K562 (cell line): Measurements from ENCODE around the gene CENPT. TPM values are rescaled to one million over a fixed set of nuclear protein-coding genes. Genes with fewer than 3 reads are reported as not detected.

ENCODE experiments used
- ATAC-seq: fragments of 200-7000 bp; cut with Tn5 transposase; 3 replicates; pipeline ENCODE4 v1.9.1; 2020; ENCODE audit warnings: moderate library complexity
- BruUV-seq: library from RNA; stranded (reverse); fragments of 400-500 nt; replicated peaks from 2 replicates; lab custom pipeline; 2021; lab: Mats Ljungman, UMichigan
- CTCF ChIA-PET: fragments of 300-600 bp; formaldehyde crosslinking; extraction: SDS; loops from one replicate; lab custom pipeline; 2021; ENCODE audit warnings: low intra/inter-chr PET ratio; lab: Yijun Ruan, JAX
- POLR2A ChIA-PET: fragments of 300-600, 350-650 bp; sonication (Branson Sonifier 250); formaldehyde crosslinking; extraction: SDS; loops from one replicate; lab custom pipeline; 2021; ENCODE audit warnings: antibody characterized with exemption, inconsistent platforms; lab: Yijun Ruan, JAX
- DNase-seq, 4 experiments: peaks; one replicate each; pipeline versions ENCODE4 v3.0.0 to v3.0.0-alpha.2; 2011 to 2018; ENCODE audit warnings: low spot score in 3 of 4, mixed read lengths in 3 of 4; ENCODE audit errors: extremely low read depth in 1 of 4
- FAIRE-seq: peaks from 2 replicates; lab custom pipeline; 2011; peaks lifted over from hg19 to GRCh38; lab: Jason Lieb, UNC
- H2AFZ ChIP-seq: 2 replicates; pipeline ENCODE4 v1.6.0; 2011; ENCODE audit warnings: low read depth, low read length, control low read depth, inconsistent platforms
- H3K27ac ChIP-seq: fragments of 200-600 bp; 3 replicates; pipeline ENCODE4 v1.8.0; 2011; ENCODE audit warnings: low read depth, mild to moderate bottlenecking, control low read depth, inconsistent platforms, low read length, moderate library complexity, mixed read lengths; ENCODE audit errors: extremely low read depth
- H3K27me3 ChIP-seq, 2 experiments: fragments of 300-600 bp in 1 of 2; 2 replicates in 1 of 2; 3 replicates in 1 of 2; pipeline versions ENCODE4 v1.6.0 to v1.8.0; 2011; ENCODE audit warnings: inconsistent platforms in 2 of 2, low read length in 2 of 2, mild to moderate bottlenecking in 1 of 2, mixed read lengths in 1 of 2, moderate library complexity in 1 of 2; ENCODE audit not compliant: control insufficient read depth in 2 of 2, insufficient read depth in 2 of 2
- H3K36me3 ChIP-seq: fragments of 300-600 bp; 3 replicates; pipeline ENCODE4 v1.8.0; 2011; ENCODE audit warnings: mild to moderate bottlenecking, low read length, inconsistent platforms; ENCODE audit not compliant: control insufficient read depth, insufficient read depth
- H3K4me1 ChIP-seq, 2 experiments: fragments of 200-600 bp in 1 of 2; replicated peaks in 1 of 2; 2 replicates in 1 of 2; 3 replicates in 1 of 2; pipeline versions ENCODE4 v1.5.1 to v1.8.0; 2011; ENCODE audit warnings: inconsistent platforms in 2 of 2, low read length in 2 of 2, mild to moderate bottlenecking in 1 of 2, mixed read lengths in 1 of 2, moderate library complexity in 1 of 2; ENCODE audit not compliant: control insufficient read depth in 2 of 2, insufficient read depth in 2 of 2
- H3K4me2 ChIP-seq: 2 replicates; pipeline ENCODE4 v1.6.1; 2011; ENCODE audit warnings: low read length, control low read depth, inconsistent platforms, mixed read lengths; ENCODE audit not compliant: insufficient read depth
- H3K4me3 ChIP-seq: fragments of 200-600 bp; sonication (generic), shearing (Covaris generic); 2 replicates; pipeline ENCODE4 v1.5.1; 2016; ENCODE audit warnings: control low read depth, inconsistent platforms
- H3K79me2 ChIP-seq: fragments of 200-600 bp; 3 replicates; pipeline ENCODE4 v1.8.0; 2011; ENCODE audit warnings: low read length, inconsistent platforms; ENCODE audit not compliant: control insufficient read depth, insufficient read depth
- H3K9ac ChIP-seq, 2 experiments: 2 replicates each; pipeline versions ENCODE4 v1.6.0 to v1.6.1; 2011; ENCODE audit warnings: low read depth in 2 of 2, low read length in 2 of 2, control low read depth in 1 of 2, inconsistent platforms in 1 of 2, mild to moderate bottlenecking in 1 of 2, mixed read lengths in 1 of 2; ENCODE audit not compliant: insufficient read depth in 1 of 2
- H3K9me1 ChIP-seq: one replicate; pipeline ENCODE4 v1.6.0; 2011; ENCODE audit warnings: inconsistent platforms, mild to moderate bottlenecking, low read length, moderate library complexity; ENCODE audit not compliant: control insufficient read depth, insufficient read depth
- H3K9me3 ChIP-seq: replicated peaks from 2 replicates; pipeline ENCODE4 v1.5.1; 2011; ENCODE audit warnings: low read depth, low read length, inconsistent platforms; ENCODE audit not compliant: control insufficient read depth, insufficient read depth
- H4K20me1 ChIP-seq: replicated peaks from 2 replicates; pipeline ENCODE4 v1.6.1; 2011; ENCODE audit warnings: low read length, inconsistent platforms, mixed read lengths; ENCODE audit not compliant: control insufficient read depth, insufficient read depth
- ATF7 ChIP-seq: fragments of 450-650 bp; IDR thresholded peaks from 2 replicates; pipeline ENCODE4 v1.7.1; 2014; ENCODE audit warnings: mild to moderate bottlenecking, moderate library complexity
- POLR2G ChIP-seq: fragments of 200-400 bp; formaldehyde crosslinking; IDR thresholded peaks from 2 replicates; pipeline ENCODE4 v1.6.1; 2017; ENCODE audit warnings: low read depth, mild to moderate bottlenecking, antibody characterized with exemption, low read length, moderate library complexity
- WGBS: fragments of 100-300 bp; shearing (Covaris generic); methylation state at CpG from one replicate; pipeline ENCODE4 v1.1.6; 2016; ENCODE audit warnings: low coverage, mixed read lengths; ENCODE audit not compliant: insufficient coverage; ENCODE audit errors: missing lambda C conversion rate; 5-methylcytosine and 5-hydroxymethylcytosine counted together
- in situ Hi-C: fragments of 300-500 bp; cut with MboI; formaldehyde crosslinking; loops from 4 replicates; pipeline ENCODE4 v1.15.0; 2018; ENCODE audit warnings: inconsistent platforms, mixed read lengths
- intact Hi-C: fragments of 100-400 bp; cut with micrococcal nuclease; formaldehyde crosslinking; loops from 2 replicates; pipeline ENCODE4 v1.14.2; 2022
- polyA plus RNA-seq, 8 experiments: library from polyadenylated mRNA; depleted of rRNA in 4 of 8; stranded (reverse) in 5 of 8; unstranded in 3 of 8; fragments of >200 nt; fragmentation: Nextera tagmentation in 2 of 8; fragmentation: Illumina TruSeq in 1 of 8; extraction: Ambion mirVana in 2 of 8; extraction: Trizol in 1 of 8; gene quantifications; 2 replicates each; pipeline versions ENCODE4 v1.2.1 to v1.2.3, GENCODE V29; 2011 to 2014; ENCODE audit warnings: inconsistent platforms in 1 of 8, missing spikeins in 1 of 8
- total RNA-seq, 7 experiments: library from RNA; depleted of rRNA in 6 of 7; stranded (reverse); fragments of >200 nt in 6 of 7; fragmentation: Illumina TruSeq in 2 of 7; extraction: Trizol in 2 of 7; gene quantifications; 2 replicates each; pipeline versions ENCODE4 v1.2.1 to v1.2.3, GENCODE V29; 2011 to 2021; ENCODE audit warnings: low replicate concordance in 1 of 7

Gene CENPT
- total and polyA plus RNA-seq, 9 of the 15 experiments (the other 6 are each of a cell fraction or from before 2014, with no cell fraction given): 3.6 to 94.2 (median 44.1) TPM

- H3K9me1 ChIP-seq: no peaks in the 10 kb centered on the region
- DNase-seq (no peak), FAIRE-seq (no peak), ATAC-seq (no peak)
- in situ Hi-C loops: no loop called here
- ChIA-PET CTCF (interaction anchor here (0.6 to 4.0 kb wide), 3 partner anchors 13 to 46 kb away, joined by 3 to 35 read pairs (median 4); no protein-coding TSS in a partner anchor), POLR2A (interaction anchor here (0.6 to 4.1 kb wide), 9 partner anchors 8 to 223 kb away, joined by 3 to 15 read pairs (median 4); partner anchors contain the start of genes ACD and EDC4)
- intact Hi-C loops: loop anchor here (1.0 to 10.0 kb wide), 2 partner anchors 46 to 162 kb away; no protein-coding TSS in a partner anchor
- peaks cover 76% of the 10 kb centered on the region; the same call in 2 of the 3 replicates for H3K36me3 ChIP-seq
- TF ChIP-seq ATF7: no peak
- TF ChIP-seq POLR2G: peak; percentile 44; the same call in 1 of the 2 replicates
- 92% methylated on average over 17 of the region's 18 CpGs for WGBS
- H3K4me3 ChIP-seq: no peak overlapping the region
- H3K9me3 ChIP-seq: no peaks in the 10 kb centered on the region
- BruUV-seq: TSS peak; percentile 8
- no peak overlapping the region; a peak in 1 of 4 replicates for H3K9ac ChIP-seq
- H3K4me2 ChIP-seq: no peak overlapping the region
- peaks cover 19% of the 10 kb centered on the region for H4K20me1 ChIP-seq
- no peaks in the 10 kb centered on the region for H3K27me3 ChIP-seq
- peaks cover 6 to 40% of the 10 kb centered on the region in 2 experiments; a peak in 4 of 5 replicates for H3K4me1 ChIP-seq
- H3K27ac ChIP-seq: no peak overlapping the region
- no peaks in the 10 kb centered on the region for H3K79me2 ChIP-seq
- no peak overlapping the region for H2AFZ ChIP-seq
These were observed 35.1 kb upstream of the CENPT start for GRCh38 chr16:67882374-67883145.
